ENCODE results near the gene ATP11B. TPM values are rescaled to one million over a fixed set of nuclear protein-coding genes. Genes with fewer than 3 reads are reported as not detected.

The ATP11B gene
- total and polyA plus RNA-seq, 9 of the 15 experiments (the other 6 are each of a cell fraction or from before 2014, with no cell fraction given) = 11.9 to 68.7 (median 41.8) TPM

DNA sequence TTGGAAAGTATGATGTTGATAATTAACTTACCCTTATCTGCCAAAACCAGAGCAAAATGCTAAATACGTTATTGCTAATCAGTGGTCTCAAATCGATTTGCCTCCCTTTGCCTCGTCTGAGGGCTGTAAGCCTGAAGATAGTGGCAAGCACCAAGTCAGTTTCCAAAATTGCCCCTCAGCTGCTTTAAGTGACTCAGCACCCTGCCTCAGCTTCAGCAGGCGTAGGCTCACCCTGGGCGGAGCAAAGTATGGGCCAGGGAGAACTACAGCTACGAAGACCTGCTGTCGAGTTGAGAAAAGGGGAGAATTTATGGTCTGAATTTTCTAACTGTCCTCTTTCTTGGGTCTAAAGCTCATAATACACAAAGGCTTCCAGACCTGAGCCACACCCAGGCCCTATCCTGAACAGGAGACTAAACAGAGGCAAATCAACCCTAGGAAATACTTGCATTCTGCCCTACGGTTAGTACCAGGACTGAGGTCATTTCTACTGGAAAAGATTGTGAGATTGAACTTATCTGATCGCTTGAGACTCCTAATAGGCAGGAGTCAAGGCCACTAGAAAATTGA is 127.3 kb downstream of the ATP11B start:
- ChIA-PET CTCF (ENCODE audit: low intra/inter-chr PET ratio) (no interaction called here), POLR2A (interaction anchor here (0.6 to 2.4 kb wide), 12 partner anchors 10 to 1239 kb away, joined by 3 to 14 read pairs (median 3); no protein-coding TSS in a partner anchor)
- in situ Hi-C loops (cut with MboI) = no loop called here
- no peaks in the 10 kb centered on the region for H3K9me1 ChIP-seq (ENCODE audit: control insufficient read depth, insufficient read depth, low read length)
- peaks cover 0 to 46% of the 10 kb centered on the region in 2 experiments; a peak in 4 of 5 replicates for H3K4me1 ChIP-seq (replicated peaks in 1 of 2; ENCODE audit: control insufficient read depth in 2 of 2, insufficient read depth in 2 of 2, low read length in 2 of 2)
- BruUV-seq (replicated peaks) = no TSS peak
- peak overlapping the region; percentile 74 for H3K4me2 ChIP-seq (ENCODE audit: insufficient read depth, low read length)
- FAIRE-seq (peak; percentile 99), ATAC-seq (peak; percentile 97), DNase-seq (ENCODE audit: extremely low read depth in 1 of 4, low spot score in 3 of 4) (peak; percentile 70 to 96 (median 78))
- H3K36me3 ChIP-seq (ENCODE audit: control insufficient read depth, insufficient read depth, low read length) = peaks cover 24% of the 10 kb centered on the region
- no peaks in the 10 kb centered on the region for H3K9me3 ChIP-seq (replicated peaks; ENCODE audit: control insufficient read depth, insufficient read depth, low read depth, low read length)
- no peaks in the 10 kb centered on the region for H4K20me1 ChIP-seq (replicated peaks; ENCODE audit: control insufficient read depth, insufficient read depth, low read length)
- intact Hi-C loops (cut with micrococcal nuclease) = loop anchor here (2.0 to 5.0 kb wide), 2 partner anchors 58 to 177 kb away; partner anchors contain the start of gene MCCC1
- no peaks in the 10 kb centered on the region for H3K27me3 ChIP-seq (ENCODE audit: control insufficient read depth in 2 of 2, insufficient read depth in 2 of 2, low read length in 2 of 2)
- 2% methylated on average over 9 of the region's 9 CpGs for WGBS (ENCODE audit: insufficient coverage, low coverage, missing lambda C conversion rate)
- H3K4me3 ChIP-seq = peak overlapping the region; percentile 11; the same call in 1 of the 2 replicates
- H3K79me2 ChIP-seq (ENCODE audit: control insufficient read depth, insufficient read depth, low read length) = peaks cover 8% of the 10 kb centered on the region; the same call in 1 of the 3 replicates
- H2AFZ ChIP-seq (ENCODE audit: low read depth, low read length) = peak overlapping the region; percentile 63
- peak overlapping the region; percentile 69 to 74; a peak in 3 of 4 replicates for H3K9ac ChIP-seq (ENCODE audit: insufficient read depth in 1 of 2, low read depth in 2 of 2, low read length in 2 of 2)
- H3K27ac ChIP-seq (ENCODE audit: extremely low read depth, low read depth, low read length) = peak overlapping the region; percentile 97
- no peak for TF ChIP-seq ZNF165 (CRISPR knock-in tag; IDR thresholded peaks at IDR 0.05; ENCODE audit: borderline replicate concordance)
- peak; percentile 96 for TF ChIP-seq C11orf30 (IDR thresholded peaks at IDR 0.05; ENCODE audit: low read depth)
- no peak for TF ChIP-seq TRIM28 (IDR thresholded peaks at IDR 0.05)
- no peak for TF ChIP-seq ZBTB34 (CRISPR knock-in tag; IDR thresholded peaks at IDR 0.05)
- TF ChIP-seq ZNF282 (CRISPR knock-in tag; IDR thresholded peaks at IDR 0.05) = no peak
- TF ChIP-seq MCM5 (IDR thresholded peaks at IDR 0.05; ENCODE audit: low read depth) = no peak
- peak; percentile 82 for TF ChIP-seq MTA2 (IDR thresholded peaks at IDR 0.05; ENCODE audit: low read depth)
- peak; percentile 94 for TF ChIP-seq SMARCA4 (IDR thresholded peaks at IDR 0.05)
- TF ChIP-seq ZNF583 (CRISPR knock-in tag; IDR thresholded peaks at IDR 0.05) = 0 out of 2 replicates have a peak, but pooled peaks have one; percentile 25
- no peak for TF ChIP-seq USF1 (CRISPR knock-in tag; IDR thresholded peaks at IDR 0.05)
- TF ChIP-seq, protein P1, sequence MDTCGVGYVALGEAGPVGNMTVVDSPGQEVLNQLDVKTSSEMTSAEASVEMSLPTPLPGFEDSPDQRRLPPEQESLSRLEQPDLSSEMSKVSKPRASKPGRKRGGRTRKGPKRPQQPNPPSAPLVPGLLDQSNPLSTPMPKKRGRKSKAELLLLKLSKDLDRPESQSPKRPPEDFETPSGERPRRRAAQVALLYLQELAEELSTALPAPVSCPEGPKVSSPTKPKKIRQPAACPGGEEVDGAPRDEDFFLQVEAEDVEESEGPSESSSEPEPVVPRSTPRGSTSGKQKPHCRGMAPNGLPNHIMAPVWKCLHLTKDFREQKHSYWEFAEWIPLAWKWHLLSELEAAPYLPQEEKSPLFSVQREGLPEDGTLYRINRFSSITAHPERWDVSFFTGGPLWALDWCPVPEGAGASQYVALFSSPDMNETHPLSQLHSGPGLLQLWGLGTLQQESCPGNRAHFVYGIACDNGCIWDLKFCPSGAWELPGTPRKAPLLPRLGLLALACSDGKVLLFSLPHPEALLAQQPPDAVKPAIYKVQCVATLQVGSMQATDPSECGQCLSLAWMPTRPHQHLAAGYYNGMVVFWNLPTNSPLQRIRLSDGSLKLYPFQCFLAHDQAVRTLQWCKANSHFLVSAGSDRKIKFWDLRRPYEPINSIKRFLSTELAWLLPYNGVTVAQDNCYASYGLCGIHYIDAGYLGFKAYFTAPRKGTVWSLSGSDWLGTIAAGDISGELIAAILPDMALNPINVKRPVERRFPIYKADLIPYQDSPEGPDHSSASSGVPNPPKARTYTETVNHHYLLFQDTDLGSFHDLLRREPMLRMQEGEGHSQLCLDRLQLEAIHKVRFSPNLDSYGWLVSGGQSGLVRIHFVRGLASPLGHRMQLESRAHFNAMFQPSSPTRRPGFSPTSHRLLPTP (IDR thresholded peaks at IDR 0.05; ENCODE audit: borderline replicate concordance, extremely low read depth, insufficient read length) = no peak
- peak; percentile 56 for TF ChIP-seq BRD9 (IDR thresholded peaks at IDR 0.05; ENCODE audit: low read depth, partially characterized antibody)
